ENCODE data around the gene ANKRD23.
"Not testable (repeated sequence)": the region's sequence is repeated elsewhere in the genome, so short reads cannot be mapped to it uniquely, and the experiment has no call there.

ANKRD23 gene

DNA sequence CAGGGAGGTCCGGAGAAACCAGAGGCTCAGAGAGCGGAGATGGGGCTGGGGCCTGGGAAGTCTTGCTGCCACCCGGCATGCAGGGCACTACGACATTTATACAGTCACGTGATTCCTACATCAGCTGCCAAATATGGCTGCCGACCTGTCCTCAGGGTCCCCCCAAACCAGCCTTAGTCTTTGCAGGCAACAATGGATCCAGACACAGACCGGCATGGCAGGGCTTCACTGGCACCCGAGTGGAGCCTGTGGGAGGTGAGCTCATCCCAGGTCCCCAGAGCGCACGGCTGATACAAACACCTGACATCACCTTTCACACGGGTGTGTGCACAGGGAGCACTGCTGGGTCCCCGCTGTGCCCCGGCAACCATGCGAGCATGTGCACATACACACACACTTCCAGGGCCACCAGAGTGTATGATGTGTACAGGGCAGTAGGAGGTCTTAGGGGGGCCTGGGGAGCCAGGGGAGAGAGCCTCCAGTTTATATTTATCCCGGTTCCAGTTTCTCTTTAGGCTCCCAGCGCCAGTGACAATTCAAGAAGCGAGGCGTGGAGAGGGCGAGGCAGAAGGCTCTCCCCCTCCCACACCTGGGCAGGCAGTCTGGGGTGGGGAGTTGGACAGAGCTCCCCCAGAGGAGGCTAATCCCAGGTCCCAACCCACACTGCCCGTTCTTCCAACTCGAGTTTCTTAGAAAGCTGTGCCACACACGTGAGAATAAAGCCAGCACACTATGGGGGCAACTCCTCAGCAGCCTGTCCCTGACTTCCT is 23.4 kb upstream of the ANKRD23 start:
- Histone ChIP-seq H3K27ac (ENCODE audit: low read depth, low read length) (peak overlapping the region; percentile 100), H3K4me1 (ENCODE audit: insufficient read depth, low read length) (peaks cover 48% of the 10 kb centered on the region), H3K36me3 (ENCODE audit: insufficient read depth, low read length) (peaks cover 52% of the 10 kb centered on the region), H3K9me3 (ENCODE audit: low read length) (no peaks in the 10 kb centered on the region), H3K4me3 (ENCODE audit: low read depth in 1 of 2, low read length in 2 of 2) (peak overlapping the region; percentile 67 to 97), H3K27me3 (ENCODE audit: control insufficient read depth in 1 of 2, insufficient read depth in 2 of 2, low read length in 2 of 2) (no peaks in the 10 kb centered on the region), H3K9ac (ENCODE audit: low read length) (peak overlapping the region; percentile 61)

DNA sequence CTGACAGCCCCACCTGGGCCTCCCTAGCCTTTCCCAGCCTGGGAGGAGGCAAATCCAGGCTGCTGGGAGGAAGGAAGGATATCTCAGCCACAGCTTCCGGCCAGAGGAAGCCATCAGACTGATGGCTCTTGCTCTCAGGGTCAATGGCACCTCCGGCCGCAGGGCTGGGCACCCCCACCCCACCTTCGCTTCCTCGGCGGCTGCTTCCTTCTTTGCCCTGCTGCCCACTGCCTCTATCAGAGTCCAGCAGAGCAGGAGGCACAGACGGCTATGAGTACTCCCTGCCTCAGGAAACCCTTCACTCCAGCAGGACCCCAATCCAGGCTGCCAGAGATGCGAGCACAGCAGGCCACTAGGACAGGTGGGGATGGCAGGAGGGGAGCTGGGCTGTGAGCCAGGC is 22.8 kb upstream of the ANKRD23 start:
- Histone ChIP-seq H3K4me3 (ENCODE audit: low read depth in 1 of 2, low read length in 2 of 2) (peak overlapping the region; percentile 15 to 67), H3K27ac (ENCODE audit: low read depth, low read length) (peak overlapping the region; percentile 100), H3K9ac (ENCODE audit: low read length) (peak overlapping the region; percentile 15), H3K4me1 (ENCODE audit: insufficient read depth, low read length) (peaks cover 48% of the 10 kb centered on the region), H3K9me3 (ENCODE audit: low read length) (no peaks in the 10 kb centered on the region), H3K36me3 (ENCODE audit: insufficient read depth, low read length) (peaks cover 58% of the 10 kb centered on the region), H3K27me3 (ENCODE audit: control insufficient read depth in 1 of 2, insufficient read depth in 2 of 2, low read length in 2 of 2) (no peaks in the 10 kb centered on the region)

DNA sequence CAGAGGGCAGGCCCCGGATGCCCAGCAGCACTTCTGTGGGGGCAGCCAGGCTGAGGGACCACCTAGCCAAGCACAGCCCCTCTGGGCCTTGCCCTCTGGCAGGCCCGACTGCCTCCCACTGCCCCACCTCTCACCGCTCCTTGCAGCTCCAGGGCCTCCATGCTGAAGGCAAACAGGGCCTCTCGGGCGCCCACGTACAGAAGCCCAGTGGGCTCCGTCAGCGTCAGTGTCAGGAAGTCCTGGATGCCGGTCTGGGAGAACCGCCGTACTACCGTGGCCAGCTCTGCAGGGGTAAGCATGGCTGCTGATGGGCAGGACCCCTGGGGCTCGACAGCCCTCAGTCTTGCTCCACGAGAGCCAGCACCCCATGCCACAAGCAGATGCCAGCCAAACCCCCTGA is 22.3 kb upstream of the ANKRD23 start:
- Histone ChIP-seq H3K36me3 (ENCODE audit: insufficient read depth, low read length) (peaks cover 63% of the 10 kb centered on the region), H3K9me3 (ENCODE audit: low read length) (no peaks in the 10 kb centered on the region), H3K27me3 (ENCODE audit: control insufficient read depth in 1 of 2, insufficient read depth in 2 of 2, low read length in 2 of 2) (no peaks in the 10 kb centered on the region), H3K4me3 (ENCODE audit: low read depth in 1 of 2, low read length in 2 of 2) (peak overlapping the region in 1 of 2 donors; percentile 67), H3K4me1 (ENCODE audit: insufficient read depth, low read length) (peaks cover 48% of the 10 kb centered on the region), H3K27ac (ENCODE audit: low read depth, low read length) (peak overlapping the region; percentile 100), H3K9ac (ENCODE audit: low read length) (peak overlapping the region; percentile 15)

DNA sequence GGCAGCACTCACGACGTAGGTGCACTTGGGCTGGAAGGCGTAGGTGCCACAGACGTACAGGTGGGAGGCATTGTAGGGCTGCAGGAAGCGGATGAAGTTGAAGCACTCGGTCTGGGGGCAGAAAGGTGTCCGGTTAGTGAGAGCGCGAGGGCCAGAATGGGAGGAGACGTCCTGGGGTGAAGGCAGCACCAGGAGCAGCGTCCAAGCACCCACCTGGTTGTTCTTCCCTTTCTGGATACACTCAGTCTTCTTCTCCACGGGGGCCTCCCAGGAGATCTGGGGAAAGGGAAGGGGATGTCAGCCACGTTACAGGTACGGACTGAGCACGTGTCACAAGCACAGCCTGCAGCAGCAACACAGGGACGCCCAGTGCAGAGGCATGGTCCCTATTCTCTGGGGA is 21.8 kb upstream of the ANKRD23 start:
- Histone ChIP-seq H3K9me3 (ENCODE audit: low read length) (no peaks in the 10 kb centered on the region), H3K27me3 (ENCODE audit: control insufficient read depth in 1 of 2, insufficient read depth in 2 of 2, low read length in 2 of 2) (no peaks in the 10 kb centered on the region), H3K9ac (ENCODE audit: low read length) (no peak overlapping the region), H3K36me3 (ENCODE audit: insufficient read depth, low read length) (peaks cover 65% of the 10 kb centered on the region), H3K27ac (ENCODE audit: low read depth, low read length) (peak overlapping the region; percentile 100), H3K4me3 (ENCODE audit: low read depth in 1 of 2, low read length in 2 of 2) (no peak overlapping the region), H3K4me1 (ENCODE audit: insufficient read depth, low read length) (peaks cover 43% of the 10 kb centered on the region)

DNA sequence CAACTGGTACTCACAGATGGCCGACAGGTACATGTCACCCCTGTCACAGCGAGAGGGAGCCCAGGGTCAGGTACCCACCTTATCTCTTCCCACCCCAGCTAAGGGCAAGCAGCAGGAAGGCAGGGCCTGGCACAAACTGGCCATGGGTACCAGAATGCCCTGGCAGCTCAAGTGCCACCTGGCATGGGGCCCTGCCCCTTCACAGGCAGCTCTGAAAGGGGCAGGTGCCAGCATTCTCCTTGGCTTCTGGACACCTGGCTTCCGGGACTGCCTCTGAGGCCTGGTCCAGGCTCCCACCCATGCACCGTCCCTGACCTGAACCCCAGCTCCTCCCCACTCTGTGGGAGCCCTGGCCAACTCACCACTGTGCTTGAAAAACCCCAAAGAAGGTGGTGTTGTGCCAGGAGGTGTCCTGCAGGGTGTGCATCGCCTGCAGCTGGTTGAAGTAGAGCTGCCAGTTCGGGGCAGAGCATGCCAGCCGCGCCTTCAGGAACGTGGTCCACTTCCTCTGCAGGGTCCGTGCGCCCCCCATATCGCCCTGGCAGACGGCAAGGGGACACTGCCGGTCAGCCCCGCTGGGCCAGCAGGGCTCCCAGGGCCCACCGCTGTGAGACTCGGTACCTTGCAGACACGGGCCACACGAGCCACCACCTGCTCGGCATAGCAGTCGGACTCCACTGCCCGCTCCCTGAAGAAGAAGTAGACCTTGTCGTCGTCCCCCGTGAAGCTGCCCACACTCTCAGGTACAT is 20.7 kb upstream of the ANKRD23 start:
- H3K9ac ChIP-seq (ENCODE audit: low read length) = no peak overlapping the region
- H3K27ac ChIP-seq (ENCODE audit: low read depth, low read length) = peak overlapping the region; percentile 100
- peaks cover 65% of the 10 kb centered on the region for H3K36me3 ChIP-seq (ENCODE audit: insufficient read depth, low read length)
- peaks cover 53% of the 10 kb centered on the region for H3K4me1 ChIP-seq (ENCODE audit: insufficient read depth, low read length)
- H3K27me3 ChIP-seq (ENCODE audit: control insufficient read depth in 1 of 2, insufficient read depth in 2 of 2, low read length in 2 of 2) = no peaks in the 10 kb centered on the region
- H3K9me3 ChIP-seq (ENCODE audit: low read length) = no peaks in the 10 kb centered on the region
- no peak overlapping the region for H3K4me3 ChIP-seq (ENCODE audit: low read depth in 1 of 2, low read length in 2 of 2)

DNA sequence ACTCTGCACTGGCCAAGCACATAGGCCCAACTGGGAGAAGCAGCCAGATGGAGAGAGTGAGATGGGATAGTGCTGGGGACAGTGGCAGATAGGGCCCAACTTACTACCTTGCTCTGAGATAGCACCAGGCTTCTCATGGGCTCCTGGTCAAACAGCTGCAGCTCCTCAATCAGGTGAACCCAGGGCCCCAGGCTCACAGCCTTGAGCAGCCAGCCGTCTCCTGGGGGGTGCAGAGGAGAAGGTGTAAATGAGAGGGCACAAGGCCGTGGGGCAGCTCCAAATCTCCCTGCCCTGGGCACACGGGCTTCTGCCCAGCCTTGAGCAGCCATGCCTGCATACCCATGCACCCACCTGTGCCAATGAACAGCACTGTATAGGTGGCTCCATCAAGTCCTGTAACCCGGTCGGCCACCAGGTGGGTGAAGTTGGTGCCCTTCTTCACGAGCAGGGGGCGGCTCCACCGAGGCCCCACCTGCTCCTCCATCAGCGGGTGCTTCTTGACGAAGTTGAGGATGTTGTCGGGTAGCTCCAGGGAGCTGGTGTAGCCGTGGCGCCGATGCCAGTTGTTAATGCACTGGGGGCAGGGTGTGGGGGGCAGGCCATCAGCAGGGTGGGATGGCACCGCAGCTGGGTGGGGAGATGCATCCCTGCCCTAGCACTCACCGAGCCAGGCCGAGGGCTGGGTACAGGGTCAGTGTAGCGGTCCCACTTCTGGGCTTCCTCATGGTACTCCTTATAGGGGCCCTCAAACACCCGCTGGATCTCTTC is 19.9 kb upstream of the ANKRD23 start:
- H3K9ac ChIP-seq (ENCODE audit: low read length) = no peak overlapping the region
- no peaks in the 10 kb centered on the region for H3K9me3 ChIP-seq (ENCODE audit: low read length)
- peaks cover 61% of the 10 kb centered on the region for H3K4me1 ChIP-seq (ENCODE audit: insufficient read depth, low read length)
- H3K4me3 ChIP-seq (ENCODE audit: low read depth in 1 of 2, low read length in 2 of 2) = no peak overlapping the region
- peaks cover 65% of the 10 kb centered on the region for H3K36me3 ChIP-seq (ENCODE audit: insufficient read depth, low read length)
- H3K27me3 ChIP-seq (ENCODE audit: control insufficient read depth in 1 of 2, insufficient read depth in 2 of 2, low read length in 2 of 2) = no peaks in the 10 kb centered on the region
- H3K27ac ChIP-seq (ENCODE audit: low read depth, low read length) = no peak overlapping the region

DNA sequence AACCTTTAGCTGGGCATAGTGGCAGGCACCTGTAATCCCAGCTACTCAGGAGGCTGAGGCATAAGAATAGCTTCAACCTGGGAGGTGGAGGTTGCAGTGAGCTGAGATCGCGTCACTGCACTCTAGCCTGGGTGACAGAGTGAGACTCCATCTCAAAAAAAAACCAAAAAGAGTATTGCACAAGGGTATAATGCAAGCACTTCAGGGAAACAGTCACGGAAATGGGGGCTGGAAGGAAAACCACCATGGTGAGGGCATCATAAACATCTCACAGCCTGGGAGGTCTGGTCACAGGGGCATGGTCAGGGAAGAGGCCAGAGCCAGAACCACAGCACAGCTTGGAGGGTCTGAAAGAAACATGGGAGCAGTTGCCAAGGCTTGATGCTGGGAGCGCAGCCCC is 19.2 kb upstream of the ANKRD23 start:
- not testable (repeated sequence) for H3K9ac ChIP-seq (ENCODE audit: low read length)

DNA sequence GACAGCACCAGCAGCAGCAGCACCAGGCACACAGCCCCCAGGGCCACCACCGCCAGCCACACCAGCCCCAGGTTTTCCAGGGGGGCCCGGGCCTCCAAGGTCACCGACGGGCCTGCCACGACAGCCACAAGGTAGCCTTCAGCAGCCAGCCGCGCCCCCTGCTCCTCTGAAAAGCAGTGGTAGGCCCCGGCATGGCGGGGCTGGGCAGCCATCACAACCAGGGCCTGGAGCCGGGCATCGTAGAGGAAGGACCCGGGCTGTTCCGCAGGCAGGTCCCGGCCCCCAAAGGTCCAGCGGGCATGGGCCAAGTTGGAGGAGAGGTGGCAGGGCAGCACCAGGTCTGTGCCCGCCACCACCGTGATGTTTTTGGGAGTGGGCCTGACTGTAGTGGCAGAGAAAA is 17.3 kb upstream of the ANKRD23 start:
- no peak overlapping the region for H3K4me3 ChIP-seq (ENCODE audit: low read depth in 1 of 2, low read length in 2 of 2)
- peaks cover 46% of the 10 kb centered on the region for H3K36me3 ChIP-seq (ENCODE audit: insufficient read depth, low read length)
- no peaks in the 10 kb centered on the region for H3K9me3 ChIP-seq (ENCODE audit: low read length)
- H3K27ac ChIP-seq (ENCODE audit: low read depth, low read length) = peak overlapping the region; percentile 24
- no peak overlapping the region for H3K9ac ChIP-seq (ENCODE audit: low read length)
- no peaks in the 10 kb centered on the region for H3K27me3 ChIP-seq (ENCODE audit: control insufficient read depth in 1 of 2, insufficient read depth in 2 of 2, low read length in 2 of 2)
- peaks cover 52% of the 10 kb centered on the region for H3K4me1 ChIP-seq (ENCODE audit: insufficient read depth, low read length)

More for the DNA sequence above, 19.2 kb upstream of the ANKRD23 start:
- not testable (repeated sequence) for H3K4me3 ChIP-seq (ENCODE audit: low read depth in 1 of 2, low read length in 2 of 2); H3K27ac ChIP-seq (ENCODE audit: low read depth, low read length); H3K27me3 ChIP-seq (ENCODE audit: control insufficient read depth in 1 of 2, insufficient read depth in 2 of 2, low read length in 2 of 2); H3K9me3 ChIP-seq (ENCODE audit: low read length)
- Histone ChIP-seq H3K4me1 (ENCODE audit: insufficient read depth, low read length) (peaks cover 61% of the 10 kb centered on the region), H3K36me3 (ENCODE audit: insufficient read depth, low read length) (peaks cover 65% of the 10 kb centered on the region)

DNA sequence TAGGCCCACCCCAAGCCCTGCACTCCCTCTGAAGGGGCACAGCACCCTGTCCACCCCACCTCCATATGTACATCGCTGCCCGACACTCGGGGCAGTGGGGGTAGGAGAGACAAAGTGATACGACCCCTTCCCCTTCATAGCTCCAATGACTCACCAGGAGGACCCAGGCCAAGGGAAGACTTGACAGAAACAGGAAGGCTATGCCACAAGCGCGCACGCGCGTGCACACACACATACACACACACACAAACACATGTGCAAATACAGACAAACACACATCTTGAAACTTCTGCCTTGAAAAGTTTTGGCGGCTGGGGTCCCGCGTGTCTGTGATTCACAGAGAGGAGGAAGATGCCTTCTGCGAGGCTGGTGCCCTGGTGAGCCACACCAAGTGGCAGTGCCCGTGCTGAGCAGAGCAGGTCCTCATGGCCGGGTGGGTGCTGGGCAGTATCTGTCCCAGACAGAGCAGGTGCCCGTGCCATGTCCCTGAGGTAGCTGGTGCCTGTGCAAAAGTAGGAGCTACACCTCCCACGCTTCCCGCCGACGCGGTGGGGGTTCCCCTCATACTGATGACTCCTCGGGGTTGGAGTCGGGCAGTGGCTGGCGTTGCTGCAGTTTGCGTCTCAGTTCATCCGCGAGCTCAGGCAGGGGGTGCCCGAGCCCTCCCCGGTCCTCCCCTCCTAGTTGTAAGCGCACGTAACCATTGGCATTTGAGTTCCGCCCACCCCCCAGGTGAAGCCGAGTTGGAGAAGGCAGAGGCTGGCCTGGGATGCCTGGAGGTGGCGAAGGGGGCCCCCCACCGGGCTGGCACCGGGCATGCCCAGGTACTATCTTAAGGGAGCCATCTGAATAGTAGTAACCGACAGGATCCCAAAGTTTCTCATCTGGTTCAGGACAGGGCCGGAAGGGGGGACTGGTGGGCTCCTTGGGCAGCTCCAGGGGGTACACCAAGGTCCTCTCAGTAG is 16.5 kb upstream of the ANKRD23 start:
- no peak overlapping the region for H3K4me3 ChIP-seq (ENCODE audit: low read depth in 1 of 2, low read length in 2 of 2)
- no peak overlapping the region for H3K9ac ChIP-seq (ENCODE audit: low read length)
- no peaks in the 10 kb centered on the region for H3K9me3 ChIP-seq (ENCODE audit: low read length)
- peaks cover 39% of the 10 kb centered on the region for H3K36me3 ChIP-seq (ENCODE audit: insufficient read depth, low read length)
- H3K4me1 ChIP-seq (ENCODE audit: insufficient read depth, low read length) = peaks cover 46% of the 10 kb centered on the region
- peak overlapping the region; percentile 24 for H3K27ac ChIP-seq (ENCODE audit: low read depth, low read length)
- H3K27me3 ChIP-seq (ENCODE audit: control insufficient read depth in 1 of 2, insufficient read depth in 2 of 2, low read length in 2 of 2) = no peaks in the 10 kb centered on the region

DNA sequence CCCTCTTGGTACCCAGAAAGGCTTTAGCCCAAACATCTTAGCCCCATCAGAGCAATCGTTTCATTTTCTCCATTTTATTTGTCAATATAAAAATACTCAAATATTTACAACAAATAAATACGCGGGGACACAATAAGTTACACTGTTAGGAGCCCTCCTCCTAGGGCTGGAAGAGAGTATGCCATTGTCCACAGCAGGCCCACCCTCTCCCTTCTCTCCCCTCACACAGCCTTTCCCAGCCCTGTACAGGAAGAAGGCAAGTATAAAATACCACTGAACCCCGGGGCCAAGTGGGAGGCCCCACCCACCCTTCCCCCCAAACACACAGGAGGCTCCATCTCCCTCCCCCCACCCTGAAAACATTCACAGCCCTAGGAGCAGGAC is 15.9 kb upstream of the ANKRD23 start:
- H3K27me3 ChIP-seq (ENCODE audit: control insufficient read depth in 1 of 2, insufficient read depth in 2 of 2, low read length in 2 of 2) = no peaks in the 10 kb centered on the region
- H3K9ac ChIP-seq (ENCODE audit: low read length) = no peak overlapping the region
- no peak overlapping the region for H3K4me3 ChIP-seq (ENCODE audit: low read depth in 1 of 2, low read length in 2 of 2)
- peaks cover 32% of the 10 kb centered on the region for H3K36me3 ChIP-seq (ENCODE audit: insufficient read depth, low read length)
- H3K4me1 ChIP-seq (ENCODE audit: insufficient read depth, low read length) = peaks cover 40% of the 10 kb centered on the region
- H3K27ac ChIP-seq (ENCODE audit: low read depth, low read length) = peak overlapping the region; percentile 89
- no peaks in the 10 kb centered on the region for H3K9me3 ChIP-seq (ENCODE audit: low read length)

Data from muscle layer of colon (tissue), 2 donors.